ENCODE measurements around the gene LAMTOR2.
"Not testable (repeated sequence)": the region's sequence is repeated elsewhere in the genome, so short reads cannot be mapped to it uniquely, and the experiment has no call there.

LAMTOR2 gene

GRCh38 chr1:156065212-156065611 is 10.6 kb downstream of the LAMTOR2 start:
- Histone ChIP-seq H3K27me3 (ENCODE audit: control insufficient read depth, insufficient read depth, low read length, poor library complexity, severe bottlenecking) (no peaks in the 10 kb centered on the region), H3K4me3 (ENCODE audit: insufficient read depth, low read depth, low read length) (no peak overlapping the region), H3K27ac (ENCODE audit: insufficient read depth, low read depth, low read length, poor library complexity, severe bottlenecking) (no peak overlapping the region), H3K9me3 (ENCODE audit: control insufficient read depth, low read length) (no peaks in the 10 kb centered on the region), H3K4me1 (ENCODE audit: control insufficient read depth, insufficient read depth, low read length) (peaks cover 38% of the 10 kb centered on the region), H3K36me3 (ENCODE audit: control insufficient read depth, insufficient read depth, low read length) (no peaks in the 10 kb centered on the region)
- 93 to 94% methylated on average over 3 of the region's 3 CpGs for WGBS, 2 experiments

DNA sequence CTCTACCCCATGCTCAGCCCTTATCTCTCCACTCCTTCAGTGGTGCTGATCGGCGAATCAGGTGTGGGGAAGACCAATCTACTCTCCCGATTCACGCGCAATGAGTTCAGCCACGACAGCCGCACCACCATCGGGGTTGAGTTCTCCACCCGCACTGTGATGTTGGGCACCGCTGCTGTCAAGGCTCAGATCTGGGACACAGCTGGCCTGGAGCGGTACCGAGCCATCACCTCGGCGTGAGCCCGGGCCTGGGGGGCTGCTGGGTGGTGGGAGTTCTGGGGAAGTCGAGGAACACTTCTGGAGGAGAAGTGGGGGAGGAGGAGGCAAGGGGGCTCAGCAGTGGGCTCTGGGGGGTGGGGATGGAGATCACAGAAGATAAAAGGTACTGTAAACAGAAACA is 11.3 kb downstream of the LAMTOR2 start:
- no peak overlapping the region for H3K4me3 ChIP-seq (ENCODE audit: insufficient read depth, low read depth, low read length)
- H3K4me1 ChIP-seq (ENCODE audit: control insufficient read depth, insufficient read depth, low read length): peaks cover 40% of the 10 kb centered on the region
- no peaks in the 10 kb centered on the region for H3K9me3 ChIP-seq (ENCODE audit: control insufficient read depth, low read length)
- H3K27ac ChIP-seq (ENCODE audit: insufficient read depth, low read depth, low read length, poor library complexity, severe bottlenecking): no peak overlapping the region
- H3K27me3 ChIP-seq (ENCODE audit: control insufficient read depth, insufficient read depth, low read length, poor library complexity, severe bottlenecking): no peaks in the 10 kb centered on the region
- 76 to 77% methylated on average over 16 of the region's 16 CpGs for WGBS, 2 experiments
- no peaks in the 10 kb centered on the region for H3K36me3 ChIP-seq (ENCODE audit: control insufficient read depth, insufficient read depth, low read length)

GRCh38 chr1:156067262-156067661 is 12.7 kb downstream of the LAMTOR2 start:
- Histone ChIP-seq H3K36me3 (ENCODE audit: control insufficient read depth, insufficient read depth, low read length) (no peaks in the 10 kb centered on the region), H3K4me1 (ENCODE audit: control insufficient read depth, insufficient read depth, low read length) (peaks cover 30% of the 10 kb centered on the region), H3K9me3 (ENCODE audit: control insufficient read depth, low read length) (no peaks in the 10 kb centered on the region), H3K27ac (ENCODE audit: insufficient read depth, low read depth, low read length, poor library complexity, severe bottlenecking) (no peak overlapping the region), H3K4me3 (ENCODE audit: insufficient read depth, low read depth, low read length) (no peak overlapping the region), H3K27me3 (ENCODE audit: control insufficient read depth, insufficient read depth, low read length, poor library complexity, severe bottlenecking) (no peaks in the 10 kb centered on the region)
- 80 to 82% methylated on average over 2 of the region's 2 CpGs for WGBS, 2 experiments

DNA sequence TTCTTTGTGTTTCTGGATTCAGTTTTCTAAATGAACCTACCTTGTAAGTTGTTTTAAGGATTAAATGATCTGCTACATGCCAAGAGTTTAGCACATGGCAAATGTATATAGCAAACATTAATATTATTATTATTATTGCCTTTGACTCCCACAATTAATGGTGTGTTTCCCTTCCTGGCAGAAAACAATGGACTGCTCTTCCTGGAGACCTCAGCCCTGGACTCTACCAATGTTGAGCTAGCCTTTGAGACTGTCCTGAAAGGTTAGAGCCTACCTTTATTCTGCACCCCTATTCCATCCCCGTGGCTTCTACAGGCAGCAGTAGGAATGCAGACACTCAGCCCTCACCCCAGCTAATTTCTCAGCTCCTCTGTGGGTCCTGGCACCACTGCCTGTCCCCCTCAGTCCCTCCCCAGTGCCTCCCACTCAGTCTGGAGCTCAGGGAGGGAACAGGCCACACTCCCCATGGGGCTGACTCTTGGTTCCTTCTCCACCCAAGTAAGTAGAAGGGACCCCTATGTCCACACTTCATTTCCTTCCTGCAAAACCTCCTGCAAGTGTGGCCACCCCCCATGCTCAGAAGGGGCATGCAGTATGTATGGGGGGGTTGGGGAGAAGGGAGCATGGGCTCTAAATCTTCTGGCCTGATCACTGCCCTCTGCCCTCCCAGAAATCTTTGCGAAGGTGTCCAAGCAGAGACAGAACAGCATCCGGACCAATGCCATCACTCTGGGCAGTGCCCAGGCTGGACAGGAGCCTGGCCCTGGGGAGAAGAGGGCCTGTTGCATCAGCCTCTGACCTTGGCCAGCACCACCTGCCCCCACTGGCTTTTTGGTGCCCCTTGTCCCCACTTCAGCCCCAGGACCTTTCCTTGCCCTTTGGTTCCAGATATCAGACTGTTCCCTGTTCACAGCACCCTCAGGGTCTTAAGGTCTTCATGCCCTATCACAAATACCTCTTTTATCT is 15.2 kb downstream of the LAMTOR2 start:
- 93% methylated on average over 3 of the region's 3 CpGs for WGBS, 2 experiments
- no peaks in the 10 kb centered on the region for H3K9me3 ChIP-seq (ENCODE audit: control insufficient read depth, low read length)
- H3K4me3 ChIP-seq (ENCODE audit: insufficient read depth, low read depth, low read length): no peak overlapping the region
- peaks cover 46% of the 10 kb centered on the region for H3K4me1 ChIP-seq (ENCODE audit: control insufficient read depth, insufficient read depth, low read length)
- no peaks in the 10 kb centered on the region for H3K27me3 ChIP-seq (ENCODE audit: control insufficient read depth, insufficient read depth, low read length, poor library complexity, severe bottlenecking)
- H3K27ac ChIP-seq (ENCODE audit: insufficient read depth, low read depth, low read length, poor library complexity, severe bottlenecking): no peak overlapping the region
- H3K36me3 ChIP-seq (ENCODE audit: control insufficient read depth, insufficient read depth, low read length): peaks cover 6% of the 10 kb centered on the region

GRCh38 chr1:156070548-156070947 is 16.0 kb downstream of the LAMTOR2 start:
- Histone ChIP-seq H3K27ac (ENCODE audit: insufficient read depth, low read depth, low read length, poor library complexity, severe bottlenecking) (no peak overlapping the region), H3K4me3 (ENCODE audit: insufficient read depth, low read depth, low read length) (no peak overlapping the region), H3K9me3 (ENCODE audit: control insufficient read depth, low read length) (no peaks in the 10 kb centered on the region), H3K4me1 (ENCODE audit: control insufficient read depth, insufficient read depth, low read length) (peaks cover 47% of the 10 kb centered on the region), H3K36me3 (ENCODE audit: control insufficient read depth, insufficient read depth, low read length) (peaks cover 8% of the 10 kb centered on the region), H3K27me3 (ENCODE audit: control insufficient read depth, insufficient read depth, low read length, poor library complexity, severe bottlenecking) (no peaks in the 10 kb centered on the region)
- 82 to 87% methylated on average over 4 of the region's 4 CpGs for WGBS, 2 experiments

- Histone ChIP-seq H3K36me3 (ENCODE audit: control insufficient read depth, insufficient read depth, low read length) (peaks cover 12% of the 10 kb centered on the region), H3K4me1 (ENCODE audit: control insufficient read depth, insufficient read depth, low read length) (peaks cover 48% of the 10 kb centered on the region)
- not testable (repeated sequence) for H3K4me3 ChIP-seq (ENCODE audit: insufficient read depth, low read depth, low read length); H3K27me3 ChIP-seq (ENCODE audit: control insufficient read depth, insufficient read depth, low read length, poor library complexity, severe bottlenecking); H3K27ac ChIP-seq (ENCODE audit: insufficient read depth, low read depth, low read length, poor library complexity, severe bottlenecking); H3K9me3 ChIP-seq (ENCODE audit: control insufficient read depth, low read length)
- WGBS, 2 experiments: 91 to 94% methylated on average over 7 of the region's 7 CpGs
Measured at GRCh38 chr1:156071332-156071816, 16.8 kb downstream of the LAMTOR2 start.

DNA sequence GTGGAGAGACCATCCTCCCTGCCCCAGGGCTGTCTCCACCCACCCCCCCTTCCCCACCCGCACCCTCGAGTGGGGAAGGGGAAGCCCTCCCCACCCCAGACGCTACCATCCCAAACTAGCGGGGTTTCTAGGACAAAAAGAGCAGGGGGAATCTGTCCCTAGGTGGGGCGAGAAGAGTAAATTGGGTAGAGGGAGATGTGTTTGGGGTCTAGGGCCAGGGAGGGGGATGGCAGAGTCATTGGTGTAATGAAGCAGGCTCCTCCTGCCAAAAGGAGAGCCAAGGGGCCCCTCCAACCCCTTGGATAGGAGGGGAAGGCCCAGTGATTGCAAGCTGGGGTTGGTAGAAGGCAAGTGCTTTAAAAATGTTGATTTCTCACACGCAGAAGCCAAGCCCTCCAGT is 17.7 kb downstream of the LAMTOR2 start:
- WGBS, 2 experiments: 59 to 68% methylated on average over 3 to 6 of the region's 6 CpGs
- peaks cover 19% of the 10 kb centered on the region for H3K36me3 ChIP-seq (ENCODE audit: control insufficient read depth, insufficient read depth, low read length)

GRCh38 chr1:156073110-156073687 is 18.6 kb downstream of the LAMTOR2 start:
- H3K4me3 ChIP-seq (ENCODE audit: insufficient read depth, low read depth, low read length): no peak overlapping the region
- H3K27ac ChIP-seq (ENCODE audit: insufficient read depth, low read depth, low read length, poor library complexity, severe bottlenecking): peak overlapping the region; percentile 22
- no peaks in the 10 kb centered on the region for H3K27me3 ChIP-seq (ENCODE audit: control insufficient read depth, insufficient read depth, low read length, poor library complexity, severe bottlenecking)
- H3K4me1 ChIP-seq (ENCODE audit: control insufficient read depth, insufficient read depth, low read length): peaks cover 65% of the 10 kb centered on the region
- WGBS, 2 experiments: 0 to 2% methylated on average over 1 of the region's 1 CpG
- peaks cover 22% of the 10 kb centered on the region for H3K36me3 ChIP-seq (ENCODE audit: control insufficient read depth, insufficient read depth, low read length)
- H3K9me3 ChIP-seq (ENCODE audit: control insufficient read depth, low read length): no peaks in the 10 kb centered on the region

More for the DNA sequence above, 17.7 kb downstream of the LAMTOR2 start:
- H3K4me1 ChIP-seq (ENCODE audit: control insufficient read depth, insufficient read depth, low read length): peaks cover 56% of the 10 kb centered on the region
- H3K27me3 ChIP-seq (ENCODE audit: control insufficient read depth, insufficient read depth, low read length, poor library complexity, severe bottlenecking): no peaks in the 10 kb centered on the region
- H3K9me3 ChIP-seq (ENCODE audit: control insufficient read depth, low read length): no peaks in the 10 kb centered on the region
- H3K4me3 ChIP-seq (ENCODE audit: insufficient read depth, low read depth, low read length): no peak overlapping the region
- H3K27ac ChIP-seq (ENCODE audit: insufficient read depth, low read depth, low read length, poor library complexity, severe bottlenecking): no peak overlapping the region

GRCh38 chr1:156073740-156074139 is 19.2 kb downstream of the LAMTOR2 start:
- H3K9me3 ChIP-seq (ENCODE audit: control insufficient read depth, low read length): no peaks in the 10 kb centered on the region
- H3K4me1 ChIP-seq (ENCODE audit: control insufficient read depth, insufficient read depth, low read length): peaks cover 71% of the 10 kb centered on the region
- 0% methylated on average over 3 to 4 of the region's 5 CpGs for WGBS, 2 experiments
- peak overlapping the region; percentile 22 for H3K27ac ChIP-seq (ENCODE audit: insufficient read depth, low read depth, low read length, poor library complexity, severe bottlenecking)
- no peak overlapping the region for H3K4me3 ChIP-seq (ENCODE audit: insufficient read depth, low read depth, low read length)
- H3K36me3 ChIP-seq (ENCODE audit: control insufficient read depth, insufficient read depth, low read length): peaks cover 22% of the 10 kb centered on the region
- no peaks in the 10 kb centered on the region for H3K27me3 ChIP-seq (ENCODE audit: control insufficient read depth, insufficient read depth, low read length, poor library complexity, severe bottlenecking)

DNA sequence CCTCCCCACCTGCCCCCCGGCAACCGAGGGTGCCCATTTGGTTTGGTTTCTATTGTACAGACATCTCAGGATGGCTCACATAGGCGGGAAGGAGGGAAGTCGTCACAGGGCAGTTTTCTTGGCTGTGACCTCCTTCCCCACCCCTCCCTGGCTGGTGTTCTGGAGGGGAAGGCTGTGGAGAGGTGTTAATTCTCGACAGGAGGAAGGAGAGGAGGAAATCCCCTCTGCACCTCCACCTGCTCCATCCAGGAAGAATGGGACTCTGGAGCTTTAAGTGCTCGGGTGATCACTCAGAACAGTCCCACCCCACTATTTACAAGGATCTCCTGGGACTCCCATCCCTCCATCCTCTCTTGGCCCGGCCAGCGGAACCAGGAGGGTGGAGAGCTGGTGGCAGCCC is 20.1 kb downstream of the LAMTOR2 start:
- Histone ChIP-seq H3K4me1 (ENCODE audit: control insufficient read depth, insufficient read depth, low read length) (peaks cover 80% of the 10 kb centered on the region), H3K27ac (ENCODE audit: insufficient read depth, low read depth, low read length, poor library complexity, severe bottlenecking) (peak overlapping the region; percentile 56), H3K4me3 (ENCODE audit: insufficient read depth, low read depth, low read length) (peak overlapping the region; percentile 14), H3K9me3 (ENCODE audit: control insufficient read depth, low read length) (no peaks in the 10 kb centered on the region), H3K36me3 (ENCODE audit: control insufficient read depth, insufficient read depth, low read length) (peaks cover 22% of the 10 kb centered on the region), H3K27me3 (ENCODE audit: control insufficient read depth, insufficient read depth, low read length, poor library complexity, severe bottlenecking) (no peaks in the 10 kb centered on the region)
- WGBS, 2 experiments: 34 to 49% methylated on average over 5 to 6 of the region's 8 CpGs

All from ectodermal cell (in vitro differentiated cells).